GM18519 (cell line): ENCODE results near the gene CAMK1.
A peak's percentile ranks its signal among the peaks of the same experiment; 100 is the strongest.

ENCODE experiments used
- ATAC-seq: cut with Tn5 transposase; IDR thresholded peaks from one replicate; pipeline ENCODE4 v1.9.1; 2021; ENCODE audit warnings: mild to moderate bottlenecking, moderate library complexity; ENCODE audit not compliant: unreplicated experiment, low FRiP score

The CAMK1 gene

GRCh38 chr3:9746330-9746729, 23.4 kb downstream of the CAMK1 start:
- no peak for ATAC-seq

GRCh38 chr3:9745521-9745920, 24.2 kb downstream of the CAMK1 start:
- ATAC-seq, result no peak

- ATAC-seq, result no peak
These were observed 25.6 kb downstream of the CAMK1 start for GRCh38 chr3:9744162-9744561.

GRCh38 chr3:9743548-9743947, 26.2 kb downstream of the CAMK1 start:
- no peak for ATAC-seq

- no peak for ATAC-seq
These were observed 27.2 kb downstream of the CAMK1 start for GRCh38 chr3:9742560-9742959.

GRCh38 chr3:9739181-9739580, 30.6 kb downstream of the CAMK1 start:
- no peak for ATAC-seq

GRCh38 chr3:9736831-9737230, 32.9 kb downstream of the CAMK1 start:
- ATAC-seq, result no peak

GRCh38 chr3:9732740-9733115, 37.0 kb downstream of the CAMK1 start:
- no peak for ATAC-seq

GRCh38 chr3:9732080-9732739, 37.5 kb downstream of the CAMK1 start:
- ATAC-seq, result no peak

- peak; percentile 85 for ATAC-seq
These were observed 38.3 kb downstream of the CAMK1 start, which contains the start of gene BRPF1 for GRCh38 chr3:9731206-9732079. Gene BRPF1, plus strand, starts transcription at chr3:9731735. Its CDS starts 2,406 bp downstream, at chr3:9734141.

GRCh38 chr3:9730657-9731205, 39.0 kb downstream of the CAMK1 start:
- peak; percentile 16 for ATAC-seq

- ATAC-seq, result no peak
These were observed 40.3 kb downstream of the CAMK1 start for GRCh38 chr3:9729419-9729818.

- ATAC-seq, result no peak
These were observed 42.0 kb downstream of the CAMK1 start for GRCh38 chr3:9727743-9728142.

- ATAC-seq, result no peak
These were observed 42.6 kb downstream of the CAMK1 start for GRCh38 chr3:9727041-9727595.

- no peak for ATAC-seq
These were observed 43.8 kb downstream of the CAMK1 start for GRCh38 chr3:9725775-9726515.

GRCh38 chr3:9721700-9722060, 48.1 kb downstream of the CAMK1 start:
- no peak for ATAC-seq

- ATAC-seq, result no peak
These were observed 48.6 kb downstream of the CAMK1 start for GRCh38 chr3:9721015-9721699.

- ATAC-seq, result no peak
These were observed 51.6 kb downstream of the CAMK1 start for GRCh38 chr3:9718118-9718517.

GRCh38 chr3:9717563-9717962, 52.2 kb downstream of the CAMK1 start:
- ATAC-seq, result no peak
